ENCODE data around the gene KLRB1. TPM values are rescaled to one million over a fixed set of nuclear protein-coding genes. Genes with fewer than 3 reads are reported as not detected.
A peak's percentile ranks its signal among the peaks of the same experiment; 100 is the strongest.
"Not testable (repeated sequence)": the region's sequence is repeated elsewhere in the genome, so short reads cannot be mapped to it uniquely, and the experiment has no call there.

Gene KLRB1
- total RNA-seq, result 0.79 TPM

DNA sequence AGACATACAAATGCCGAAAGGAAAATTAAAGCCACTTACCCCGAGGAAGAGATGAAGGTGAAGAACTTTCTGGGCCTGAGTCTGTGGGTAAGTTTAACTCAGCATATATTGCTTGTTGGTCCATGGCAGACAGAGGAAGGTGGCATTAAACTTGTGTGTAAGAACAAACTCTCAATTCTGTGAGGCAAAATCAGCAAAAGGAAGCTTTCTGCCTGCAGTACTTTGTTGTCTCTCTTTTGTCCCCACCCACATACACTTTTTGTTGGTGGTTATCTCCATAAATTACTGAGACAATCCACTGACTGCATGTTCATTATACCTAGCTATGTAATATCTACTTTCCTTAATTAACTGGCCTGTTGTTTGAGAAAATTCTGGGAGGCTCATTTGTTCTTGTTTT is at the start of gene KLRB1:
KLRB1 (minus strand) TSS at position 201 of the 400 bp plus-strand sequence; CDS start at position 124, 77 bp downstream.
- no peak for DNase-seq

GRCh38 chr12:9651265-9651729 is 43.6 kb upstream of the KLRB1 start:
- DNase-seq, result no peak

GRCh38 chr12:9650151-9650576 is 42.4 kb upstream of the KLRB1 start:
- DNase-seq, result no peak

- DNase-seq, result no peak
Observed at GRCh38 chr12:9649532-9649940, 41.8 kb upstream of the KLRB1 start.

- DNase-seq, result no peak
Observed at GRCh38 chr12:9648701-9649531, 41.2 kb upstream of the KLRB1 start.

GRCh38 chr12:9647825-9648700 is 40.3 kb upstream of the KLRB1 start:
- peak; percentile 80 for DNase-seq

- DNase-seq, result peak; percentile 26
Observed at GRCh38 chr12:9646794-9647781, 39.4 kb upstream of the KLRB1 start.

- DNase-seq, result not testable (repeated sequence)
Observed at GRCh38 chr12:9644985-9645551, 37.4 kb upstream of the KLRB1 start.

- DNase-seq, result no peak
Observed at GRCh38 chr12:9643266-9643660, 35.5 kb upstream of the KLRB1 start.

- DNase-seq, result no peak
Observed at GRCh38 chr12:9642606-9643265, 35.0 kb upstream of the KLRB1 start.

DNA sequence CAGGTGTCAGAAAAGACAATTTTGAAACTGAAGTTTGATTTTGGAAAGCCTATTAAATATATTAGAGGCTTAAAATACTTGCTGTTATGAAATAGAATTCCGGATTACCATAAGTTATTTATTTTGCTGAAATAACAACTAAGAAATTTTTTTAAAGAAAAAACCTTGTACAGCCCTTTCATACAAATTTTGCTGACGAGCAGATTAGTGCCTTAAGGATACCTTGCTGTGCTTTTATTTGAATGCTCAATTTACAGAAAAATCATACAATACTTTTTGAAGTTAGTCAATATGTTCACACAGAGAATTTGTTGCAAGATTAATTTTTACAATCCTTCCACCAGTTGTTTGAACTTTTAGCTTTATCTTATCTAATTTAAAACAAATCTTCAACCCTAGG is 32.3 kb upstream of the KLRB1 start:
- DNase-seq, result no peak

DNA sequence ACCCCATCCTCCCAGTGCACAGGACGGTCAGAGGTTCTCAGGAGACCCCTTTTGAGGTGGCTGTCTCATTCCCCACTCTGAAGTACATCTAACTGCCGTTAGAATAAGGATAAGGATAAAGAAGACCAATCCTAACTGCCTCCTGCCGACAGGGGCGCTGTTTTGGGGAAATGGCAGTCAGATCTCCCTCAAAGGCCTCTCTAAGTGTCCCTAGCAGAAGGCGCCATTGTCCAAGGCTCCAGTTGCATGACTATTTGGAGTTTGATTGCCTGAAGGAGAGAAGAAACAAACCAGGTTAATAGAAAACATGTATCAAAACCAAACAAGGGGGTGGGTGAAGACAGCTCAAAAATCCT is 29.1 kb upstream of the KLRB1 start:
- DNase-seq, result no peak

DNA sequence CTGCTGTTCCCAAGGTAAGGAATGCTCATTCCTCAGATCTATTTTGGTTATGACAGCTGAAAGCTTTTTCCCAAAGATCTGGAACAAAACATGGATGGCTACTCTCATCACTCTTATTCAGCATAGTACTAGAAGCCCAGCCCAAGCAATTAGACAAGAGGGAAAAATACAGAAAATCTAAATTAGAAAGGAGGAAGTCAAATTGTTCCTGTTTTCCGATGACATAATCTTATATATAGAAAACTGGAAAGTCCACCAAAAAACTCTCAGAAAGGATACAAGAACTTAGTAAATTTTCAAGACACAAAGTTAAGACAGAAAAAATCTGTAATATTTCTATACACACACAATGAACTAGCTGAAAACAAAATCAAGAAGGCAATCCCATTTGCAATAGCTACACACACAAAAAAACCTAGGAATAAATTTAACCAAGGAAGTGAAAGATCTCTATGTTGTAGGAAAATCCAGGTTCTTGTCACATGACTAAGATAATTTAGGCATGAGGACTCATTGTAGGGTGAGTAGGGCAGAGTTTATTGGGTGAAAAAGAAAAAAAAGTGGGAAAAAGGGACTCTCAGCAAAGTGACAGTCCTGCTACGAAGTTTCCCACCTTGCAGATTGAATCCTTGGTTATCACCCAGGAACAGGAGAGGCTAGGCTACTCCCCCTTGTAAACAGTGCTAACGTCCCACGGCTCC is 28.6 kb upstream of the KLRB1 start:
- no peak for DNase-seq

GRCh38 chr12:9634969-9635754 is 27.4 kb upstream of the KLRB1 start:
- no peak for DNase-seq

DNA sequence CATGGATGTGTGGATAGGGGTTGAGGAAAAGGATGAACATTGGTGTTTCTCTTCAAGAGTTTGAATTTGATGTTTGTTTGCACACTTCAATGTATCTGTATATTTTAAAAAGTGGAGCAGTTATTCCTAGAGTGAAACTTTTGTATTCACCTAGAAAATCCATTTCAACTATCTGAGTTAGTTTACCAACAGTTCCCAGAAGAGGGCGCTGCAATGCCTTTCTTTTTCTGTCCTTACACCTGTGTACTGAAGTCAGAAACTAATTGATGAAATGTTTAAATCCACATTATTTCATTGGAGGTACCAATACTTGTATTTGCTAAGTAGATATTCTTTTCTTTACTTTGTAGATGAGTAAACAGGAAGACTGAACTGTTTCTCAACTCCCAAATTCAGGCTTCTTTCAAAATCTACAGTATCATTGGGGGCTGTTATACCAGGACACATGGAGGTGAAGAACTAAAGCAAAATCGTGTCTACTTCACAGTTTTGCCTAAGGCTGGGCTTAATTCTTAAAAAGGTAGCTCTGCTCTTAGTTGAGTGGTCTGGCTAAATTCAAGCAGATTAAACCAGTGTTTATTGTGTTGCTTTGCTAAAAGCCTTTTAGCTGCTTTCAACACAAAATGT is 26.6 kb upstream of the KLRB1 start:
- DNase-seq, result no peak

DNA sequence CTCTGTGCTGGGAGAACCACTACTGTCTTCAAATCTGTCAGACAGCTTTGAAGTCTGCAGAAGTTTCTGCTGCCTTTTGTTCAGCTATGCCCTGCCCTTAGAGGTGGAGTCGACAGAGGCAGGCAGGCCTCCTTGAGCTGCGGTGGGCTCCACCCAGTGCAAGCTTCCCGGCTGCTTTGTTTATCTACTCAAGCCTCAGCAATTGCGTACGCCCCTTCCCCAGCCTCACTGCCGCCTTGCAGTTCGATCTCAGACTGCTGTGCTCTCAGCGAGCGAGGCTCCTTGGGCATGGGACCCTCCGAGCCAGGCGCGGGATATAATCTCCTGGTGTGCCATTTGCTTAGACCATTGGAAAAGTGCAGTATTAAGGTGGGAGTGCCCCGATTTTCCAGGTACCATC is 25.1 kb upstream of the KLRB1 start:
- DNase-seq, result no peak

GRCh38 chr12:9626821-9627220 is 19.1 kb upstream of the KLRB1 start:
- no peak for DNase-seq

DNA sequence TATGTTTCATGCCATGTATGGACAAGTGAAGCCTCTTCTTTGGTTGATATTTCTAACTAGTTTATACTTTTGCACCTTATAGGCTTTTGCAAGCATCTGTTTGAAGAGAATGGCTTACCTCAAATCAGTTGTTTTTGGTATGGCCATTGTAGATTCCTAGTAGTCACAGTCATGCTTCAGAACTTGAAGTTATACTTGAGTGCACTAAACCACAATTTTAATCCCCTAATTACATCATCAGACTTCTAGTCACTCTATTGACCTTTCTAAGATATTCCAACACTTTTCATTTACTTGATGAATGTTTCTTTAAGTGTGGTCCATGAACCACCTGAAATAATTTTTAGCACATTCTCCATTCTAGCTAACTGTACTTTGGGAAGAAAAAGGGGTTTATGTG is 18.6 kb upstream of the KLRB1 start:
- DNase-seq, result no peak

- no peak for DNase-seq
Observed at GRCh38 chr12:9625019-9625418, 17.3 kb upstream of the KLRB1 start.

Data from skin of body (tissue), 2 donors.